Endothelial cell of umbilical vein (primary cell): ENCODE results near the gene BCL2A1. TPM values are rescaled to one million over a fixed set of nuclear protein-coding genes. Genes with fewer than 3 reads are reported as not detected.

ENCODE experiments used
- BruUV-seq: library from RNA; stranded (reverse); fragments of 400-500 nt; replicated peaks from 2 replicates; lab custom pipeline; 2021; lab: Mats Ljungman, UMichigan
- CTCF ChIA-PET: fragments of 300-600, 350-600 bp; sonication (Branson Sonifier 250); formaldehyde crosslinking; loops from one replicate; lab custom pipeline; 2021; ENCODE audit warnings: antibody characterized with exemption, inconsistent platforms; lab: Charles Lee
- POLR2A ChIA-PET: fragments of 300-600, 350-600 bp; sonication (Branson Sonifier 250); formaldehyde crosslinking; loops from one replicate; lab custom pipeline; 2021; ENCODE audit warnings: antibody characterized with exemption, inconsistent platforms; lab: Charles Lee
- DNase-seq: peaks from one replicate; pipeline ENCODE4 v3.0.0-alpha.2; 2011; ENCODE audit warnings: low read depth, low spot score
- FAIRE-seq: peaks from 2 replicates; lab custom pipeline; 2011; peaks lifted over from hg19 to GRCh38; lab: Jason Lieb, UNC
- H2AFZ ChIP-seq: 2 replicates; pipeline ENCODE4 v1.6.0; 2012; ENCODE audit warnings: low read depth, low read length, control low read depth, inconsistent platforms
- H3K27ac ChIP-seq: 2 replicates; pipeline ENCODE4 v1.5.1; 2011; ENCODE audit warnings: low read depth, mild to moderate bottlenecking, control low read depth, low read length, moderate library complexity; ENCODE audit not compliant: insufficient read depth
- H3K27me3 ChIP-seq, 2 experiments: 2 replicates each; pipeline versions ENCODE4 v1.6.0 to v1.6.1; 2011; ENCODE audit warnings: low read length in 2 of 2, mixed read lengths in 1 of 2; ENCODE audit not compliant: control insufficient read depth in 2 of 2, insufficient read depth in 2 of 2
- H3K36me3 ChIP-seq, 2 experiments: 2 replicates in 1 of 2; 3 replicates in 1 of 2; pipeline ENCODE4 v1.5.1; 2011; ENCODE audit warnings: low read length in 2 of 2, mild to moderate bottlenecking in 1 of 2, moderate library complexity in 1 of 2; ENCODE audit not compliant: control insufficient read depth in 2 of 2, insufficient read depth in 2 of 2; ENCODE audit errors: extremely low read depth in 1 of 2
- H3K4me1 ChIP-seq: 3 replicates; pipeline ENCODE4 v1.5.1; 2011; ENCODE audit warnings: mild to moderate bottlenecking, low read length; ENCODE audit not compliant: control insufficient read depth, insufficient read depth; ENCODE audit errors: extremely low read depth
- H3K4me2 ChIP-seq: 2 replicates; pipeline ENCODE4 v1.6.1; 2011; ENCODE audit warnings: low read length, control low read depth, mixed read lengths; ENCODE audit not compliant: insufficient read depth
- H3K4me3 ChIP-seq, 3 experiments: fragments of 200-600 bp in 1 of 3; sonication (generic), shearing (Covaris generic) in 1 of 3; replicated peaks in 1 of 3; 2 replicates each; pipeline ENCODE4 v1.5.1; 2011 to 2016; ENCODE audit warnings: control low read depth in 3 of 3, low read length in 3 of 3, mild to moderate bottlenecking in 2 of 3, inconsistent platforms in 1 of 3, low read depth in 1 of 3, moderate library complexity in 1 of 3; ENCODE audit not compliant: insufficient read depth in 1 of 3
- H3K79me2 ChIP-seq: 2 replicates; pipeline ENCODE4 v1.6.0; 2012; ENCODE audit warnings: low read length, inconsistent platforms; ENCODE audit not compliant: control insufficient read depth, insufficient read depth
- H3K9ac ChIP-seq: replicated peaks from 2 replicates; pipeline ENCODE3; 2011; ENCODE audit warnings: low read length, control low read depth; ENCODE audit not compliant: insufficient read depth; ENCODE audit errors: extremely low read depth
- H3K9me1 ChIP-seq: replicated peaks from 3 replicates; pipeline ENCODE4 v1.6.0; 2011; ENCODE audit warnings: mild to moderate bottlenecking, low read length; ENCODE audit not compliant: control insufficient read depth, insufficient read depth; ENCODE audit errors: extremely low read depth
- H3K9me3 ChIP-seq: replicated peaks from 2 replicates; pipeline ENCODE4 v1.5.1; 2012; ENCODE audit warnings: low read length, inconsistent platforms; ENCODE audit not compliant: control insufficient read depth, insufficient read depth
- H4K20me1 ChIP-seq: replicated peaks from 2 replicates; pipeline ENCODE3; 2011; ENCODE audit warnings: mild to moderate bottlenecking, low read length; ENCODE audit not compliant: control insufficient read depth, insufficient read depth; ENCODE audit errors: extremely low read depth
- EZH2 ChIP-seq: IDR thresholded peaks from 2 replicates; pipeline ENCODE4 v1.6.1; 2012; ENCODE audit warnings: borderline replicate concordance, low read depth, mild to moderate bottlenecking, moderate library complexity, low read length, inconsistent platforms; ENCODE audit not compliant: severe bottlenecking
- FOS ChIP-seq: IDR thresholded peaks from 2 replicates; pipeline ENCODE4 v1.6.1; 2011; ENCODE audit warnings: mild to moderate bottlenecking, low read length, moderate library complexity, borderline replicate concordance; ENCODE audit not compliant: insufficient read depth
- GATA2 ChIP-seq: IDR thresholded peaks from 2 replicates; pipeline ENCODE4 v1.7.0; 2011; ENCODE audit warnings: low read depth, mild to moderate bottlenecking, moderate library complexity, mixed read lengths, low read length; ENCODE audit not compliant: insufficient read length, insufficient read depth
- JUN ChIP-seq: IDR thresholded peaks from 2 replicates; pipeline ENCODE4 v1.6.1; 2011; ENCODE audit warnings: borderline replicate concordance, low read depth; ENCODE audit not compliant: insufficient read length, insufficient read depth
- MYC ChIP-seq: IDR thresholded peaks from one replicate; pipeline ENCODE4 v1.6.1; 2011; ENCODE audit warnings: mild to moderate bottlenecking, low read depth, low read length
- POLR2A ChIP-seq: IDR thresholded peaks from 2 replicates; pipeline ENCODE4 v1.6.1; 2012; ENCODE audit warnings: low read depth, mild to moderate bottlenecking, control low read depth, low read length
- POLR2AphosphoS5 ChIP-seq: IDR thresholded peaks from 2 replicates; pipeline ENCODE4 v1.6.1; 2012; ENCODE audit warnings: low read depth, mild to moderate bottlenecking, control low read depth, low read length, moderate library complexity; ENCODE audit not compliant: insufficient read depth
- dilution Hi-C: fragments of 300-500 bp; cut with MboI; formaldehyde crosslinking; loops from one replicate; pipeline ENCODE4 v1.15.0; 2019; ENCODE audit warnings: low sequenced_read_pairs; ENCODE audit not compliant: extremely low pct_ligation_motif_present
- intact Hi-C: fragments of 100-400 bp; cut with micrococcal nuclease; formaldehyde crosslinking; loops from one replicate; pipeline ENCODE4 v1.10.0; 2022
- polyA plus RNA-seq, 4 experiments: library from polyadenylated mRNA; depleted of rRNA in 3 of 4; stranded (reverse) in 3 of 4; unstranded in 1 of 4; fragments of >200 nt; gene quantifications; 2 replicates each; pipeline versions ENCODE4 v1.2.1 to v1.2.3, GENCODE V29; 2011 to 2012; ENCODE audit warnings: missing spikeins in 1 of 4
- total RNA-seq: library from RNA; stranded (reverse); gene quantifications from 2 replicates; pipeline ENCODE4 v1.2.3, GENCODE V29; 2021
- TF ChIP-seq, protein P1 (sequence below), 2 donors: IDR thresholded peaks; 1 replicate in 1 of 2; 2 replicates in 1 of 2; pipeline ENCODE4 v1.5.1; 2011; ENCODE audit warnings: low read length in 2 of 2, mild to moderate bottlenecking in 2 of 2, moderate library complexity in 2 of 2, control low read depth in 1 of 2, inconsistent platforms in 1 of 2, low read depth in 1 of 2; ENCODE audit not compliant: insufficient read depth in 1 of 2; ENCODE audit errors: extremely low read depth in 1 of 2
- TF ChIP-seq, protein P2 (sequence below): IDR thresholded peaks from 2 replicates; pipeline ENCODE4 v1.6.1; 2011; ENCODE audit not compliant: insufficient read depth, insufficient read length

Gene BCL2A1
- total and polyA plus RNA-seq, 2 donors (not counting 3 experiments of a cell fraction or from before 2014, with no cell fraction given) = not detected

DNA sequence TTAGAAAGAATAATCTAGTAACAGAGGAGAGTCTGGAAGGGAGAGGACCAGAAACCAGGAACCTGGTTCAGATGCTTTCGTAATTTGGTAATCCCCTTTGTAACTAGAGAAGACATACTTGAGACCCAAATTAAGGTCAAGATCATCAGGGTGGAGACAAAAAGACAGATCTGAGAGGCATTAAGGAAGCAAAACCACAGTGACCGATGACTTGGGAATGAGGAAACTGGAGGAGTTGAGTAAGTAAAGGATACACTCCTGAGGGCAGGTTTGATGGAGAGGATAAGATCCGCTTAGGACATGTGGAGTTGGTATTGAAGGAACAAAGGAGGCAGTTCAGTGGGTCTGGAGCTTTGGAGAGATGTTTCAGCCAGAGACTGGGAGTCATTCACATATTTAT, 23.6 kb upstream of the BCL2A1 start:
- Histone ChIP-seq H2AFZ (no peak overlapping the region), H4K20me1 (no peaks in the 10 kb centered on the region), H3K36me3 (no peaks in the 10 kb centered on the region), H3K4me1 (no peaks in the 10 kb centered on the region), H3K27me3 (peaks cover 0 to 3% of the 10 kb centered on the region in 2 experiments), H3K4me2 (no peak overlapping the region), H3K9me1 (no peaks in the 10 kb centered on the region), H3K9ac (no peak overlapping the region), H3K4me3 (no peak overlapping the region), H3K9me3 (no peaks in the 10 kb centered on the region), H3K27ac (no peak overlapping the region), H3K79me2 (no peaks in the 10 kb centered on the region)
- FAIRE-seq (no peak), DNase-seq (no peak)
- intact Hi-C loops (loop anchor here (5.0 kb wide), 1 partner anchor 313 kb away; no protein-coding TSS in a partner anchor), dilution Hi-C loops (no loop called here)
- TF ChIP-seq MYC (no peak), JUN (no peak), EZH2 (no peak)
- TF ChIP-seq, protein P1, sequence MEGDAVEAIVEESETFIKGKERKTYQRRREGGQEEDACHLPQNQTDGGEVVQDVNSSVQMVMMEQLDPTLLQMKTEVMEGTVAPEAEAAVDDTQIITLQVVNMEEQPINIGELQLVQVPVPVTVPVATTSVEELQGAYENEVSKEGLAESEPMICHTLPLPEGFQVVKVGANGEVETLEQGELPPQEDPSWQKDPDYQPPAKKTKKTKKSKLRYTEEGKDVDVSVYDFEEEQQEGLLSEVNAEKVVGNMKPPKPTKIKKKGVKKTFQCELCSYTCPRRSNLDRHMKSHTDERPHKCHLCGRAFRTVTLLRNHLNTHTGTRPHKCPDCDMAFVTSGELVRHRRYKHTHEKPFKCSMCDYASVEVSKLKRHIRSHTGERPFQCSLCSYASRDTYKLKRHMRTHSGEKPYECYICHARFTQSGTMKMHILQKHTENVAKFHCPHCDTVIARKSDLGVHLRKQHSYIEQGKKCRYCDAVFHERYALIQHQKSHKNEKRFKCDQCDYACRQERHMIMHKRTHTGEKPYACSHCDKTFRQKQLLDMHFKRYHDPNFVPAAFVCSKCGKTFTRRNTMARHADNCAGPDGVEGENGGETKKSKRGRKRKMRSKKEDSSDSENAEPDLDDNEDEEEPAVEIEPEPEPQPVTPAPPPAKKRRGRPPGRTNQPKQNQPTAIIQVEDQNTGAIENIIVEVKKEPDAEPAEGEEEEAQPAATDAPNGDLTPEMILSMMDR (IDR thresholded peaks at IDR 0.05; ENCODE audit: extremely low read depth in 1 of 2, insufficient read depth in 1 of 2, low read depth in 1 of 2, low read length in 2 of 2) = no peak
- BruUV-seq = no TSS peak
- ChIA-PET POLR2A (no interaction called here), CTCF (interaction anchor here (0.9 to 4.4 kb wide), 6 partner anchors 78 to 655 kb away, joined by 3 to 63 read pairs (median 4); no protein-coding TSS in a partner anchor)

- intact Hi-C loops = loop anchor here (2.0 to 5.0 kb wide), 3 partner anchors 69 to 315 kb away; no protein-coding TSS in a partner anchor
- H4K20me1 ChIP-seq = no peaks in the 10 kb centered on the region
- no peak for FAIRE-seq
Measured at GRCh38 chr15:79991826-79992225, 20.8 kb upstream of the BCL2A1 start.

More at GRCh38 chr15:79991826-79992225, 20.8 kb upstream of the BCL2A1 start:
- Histone ChIP-seq H3K4me2 (no peak overlapping the region), H3K4me3 (no peak overlapping the region), H3K27ac (no peak overlapping the region), H3K4me1 (no peaks in the 10 kb centered on the region), H3K9me3 (no peaks in the 10 kb centered on the region), H3K27me3 (peaks cover 3% of the 10 kb centered on the region in 2 experiments), H3K36me3 (no peaks in the 10 kb centered on the region), H3K9ac (no peak overlapping the region), H3K9me1 (no peaks in the 10 kb centered on the region), H2AFZ (no peak overlapping the region), H3K79me2 (no peaks in the 10 kb centered on the region)
- TF ChIP-seq JUN (no peak), MYC (no peak), POLR2AphosphoS5 (no peak), POLR2A (no peak), FOS (no peak), GATA2 (no peak), EZH2 (no peak)
- TF ChIP-seq, protein P1 (IDR thresholded peaks at IDR 0.05; ENCODE audit: extremely low read depth in 1 of 2, insufficient read depth in 1 of 2, low read depth in 1 of 2, low read length in 2 of 2) = no peak
- TF ChIP-seq, protein P2, sequence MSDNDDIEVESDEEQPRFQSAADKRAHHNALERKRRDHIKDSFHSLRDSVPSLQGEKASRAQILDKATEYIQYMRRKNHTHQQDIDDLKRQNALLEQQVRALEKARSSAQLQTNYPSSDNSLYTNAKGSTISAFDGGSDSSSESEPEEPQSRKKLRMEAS = no peak
- no TSS peak for BruUV-seq
- ChIA-PET CTCF (interaction anchor here (0.7 to 4.4 kb wide), 14 partner anchors 9 to 652 kb away, joined by 3 to 63 read pairs (median 4); no protein-coding TSS in a partner anchor), POLR2A (no interaction called here)
- DNase-seq = no peak
- dilution Hi-C loops = no loop called here
